HCT116 (cell line): Measurements from ENCODE around the gene CTBP2. TPM values are rescaled to one million over a fixed set of nuclear protein-coding genes. Genes with fewer than 3 reads are reported as not detected.

Source experiments
- ATAC-seq: fragments of 200-7000 bp; cut with Tn5 transposase; 2 replicates; pipeline ENCODE4 v1.9.1; 2020; ENCODE audit warnings: mild to moderate bottlenecking, moderate library complexity
- BruUV-seq: library from RNA; stranded (reverse); fragments of 400-500 nt; replicated peaks from 2 replicates; lab custom pipeline; 2021; lab: Mats Ljungman, UMichigan
- CTCF ChIA-PET: fragments of 300-600 bp; sonication (Branson Sonifier 250); formaldehyde crosslinking; loops from one replicate; lab custom pipeline; 2021; ENCODE audit warnings: antibody characterized with exemption; lab: Charles Lee
- POLR2A ChIA-PET: fragments of 300-600, 350-600 bp; sonication (Branson Sonifier 250); formaldehyde crosslinking; loops from one replicate; lab custom pipeline; 2021; ENCODE audit warnings: antibody characterized with exemption; lab: Charles Lee
- RAD21 ChIA-PET, 2 experiments: fragments of 300-600 bp; sonication (Branson Sonifier 250); formaldehyde crosslinking; loops; one replicate each; lab custom pipeline; 2023; ENCODE audit warnings: low total read pairs in 2 of 2; ENCODE audit not compliant: uncharacterized antibody in 2 of 2, unreplicated experiment in 2 of 2, low non-redundant PET in 1 of 2; lab: Charles Lee
- DNase-seq: peaks from one replicate; pipeline ENCODE4 v3.0.0-alpha.2; 2010; ENCODE audit warnings: low read depth, low spot score
- H2AFZ ChIP-seq: fragments of 200-600 bp; shearing (Covaris generic), sonication (generic); 2 replicates; pipeline ENCODE4 v1.6.1; 2017; ENCODE audit warnings: low read depth, mixed run types, mixed read lengths, antibody characterized with exemption, low read length; ENCODE audit not compliant: poor library complexity, severe bottlenecking
- H3K27ac ChIP-seq: 2 replicates; pipeline ENCODE4 v1.5.1; 2012; ENCODE audit warnings: low read depth, low read length
- H3K27me3 ChIP-seq: fragments of 200-600 bp; sonication (generic); 2 replicates; pipeline ENCODE4 v1.6.1; 2016; ENCODE audit warnings: mixed run types, low read length, mixed read lengths; ENCODE audit not compliant: insufficient read depth
- H3K36me3 ChIP-seq, 2 experiments: fragments of 200-500 bp in 1 of 2; fragments of 200-600 bp in 1 of 2; sonication (Bioruptor generic) in 1 of 2; sonication (generic) in 1 of 2; 2 replicates each; pipeline versions ENCODE4 v1.5.1 to v1.6.1; 2014 to 2016; ENCODE audit warnings: low read length in 2 of 2, inconsistent platforms in 1 of 2, mixed read lengths in 1 of 2, mixed run types in 1 of 2; ENCODE audit not compliant: insufficient read depth in 2 of 2, control insufficient read depth in 1 of 2
- H3K4me1 ChIP-seq, 2 experiments: fragments of 200-600 bp in 1 of 2; sonication (generic) in 1 of 2; 2 replicates each; pipeline versions ENCODE4 v1.5.1 to v1.6.1; 2012 to 2017; ENCODE audit warnings: low read length in 2 of 2, inconsistent platforms in 1 of 2, mild to moderate bottlenecking in 1 of 2, mixed read lengths in 1 of 2, mixed run types in 1 of 2, moderate library complexity in 1 of 2; ENCODE audit not compliant: insufficient read depth in 2 of 2, control insufficient read depth in 1 of 2
- H3K4me2 ChIP-seq: fragments of 200-600 bp; sonication (generic); 2 replicates; pipeline ENCODE4 v1.6.1; 2017; ENCODE audit warnings: mixed run types, low read length, mixed read lengths
- H3K4me3 ChIP-seq, 2 experiments: fragments of 200-600 bp in 1 of 2; sonication (generic) in 1 of 2; replicated peaks in 1 of 2; 2 replicates each; pipeline ENCODE4 v1.5.1; 2011 to 2016; ENCODE audit warnings: low read length in 2 of 2, control low read depth in 1 of 2, low read depth in 1 of 2, mild to moderate bottlenecking in 1 of 2, mixed read lengths in 1 of 2, mixed run types in 1 of 2
- H3K79me2 ChIP-seq: fragments of 200-600 bp; sonication (generic); 2 replicates; pipeline ENCODE4 v1.6.1; 2017; ENCODE audit warnings: mild to moderate bottlenecking, mixed run types, low read length, moderate library complexity, mixed read lengths; ENCODE audit not compliant: insufficient read depth
- H3K9ac ChIP-seq: fragments of 200-600 bp; sonication (generic); 2 replicates; pipeline ENCODE4 v1.6.1; 2016; ENCODE audit warnings: low read length, mixed read lengths
- H3K9me2 ChIP-seq: fragments of 200-600 bp; sonication (generic), shearing (Covaris generic); 2 replicates; pipeline ENCODE4 v1.6.1; 2017; ENCODE audit warnings: mixed run types, mild to moderate bottlenecking, moderate library complexity; ENCODE audit not compliant: insufficient read depth
- H3K9me3 ChIP-seq, 2 experiments: fragments of 200-500 bp in 1 of 2; fragments of 200-600 bp in 1 of 2; sonication (Bioruptor generic) in 1 of 2; sonication (generic) in 1 of 2; 2 replicates each; pipeline ENCODE4 v1.6.1; 2014 to 2017; ENCODE audit warnings: low read length in 2 of 2, mixed read lengths in 2 of 2, inconsistent platforms in 1 of 2, low read depth in 1 of 2, mild to moderate bottlenecking in 1 of 2, mixed run types in 1 of 2, moderate library complexity in 1 of 2; ENCODE audit not compliant: control insufficient read depth in 1 of 2, insufficient read depth in 1 of 2
- H4K20me1 ChIP-seq: fragments of 200-600 bp; sonication (generic), shearing (Covaris generic); 2 replicates; pipeline ENCODE4 v1.6.1; 2017; ENCODE audit warnings: mixed run types, mild to moderate bottlenecking, moderate library complexity; ENCODE audit not compliant: insufficient read depth
- ATF3 ChIP-seq: IDR thresholded peaks from 2 replicates; pipeline ENCODE4 v1.6.1; 2012
- CBX3 ChIP-seq: IDR thresholded peaks from 2 replicates; pipeline ENCODE4 v1.6.1; 2012; ENCODE audit warnings: low read depth
- CEBPB ChIP-seq: IDR thresholded peaks from 2 replicates; pipeline ENCODE4 v1.6.1; 2012; ENCODE audit warnings: low read depth
- EGR1 ChIP-seq: IDR thresholded peaks from 2 replicates; pipeline ENCODE4 v1.6.1; 2012; ENCODE audit warnings: low read depth
- ELF1 ChIP-seq: IDR thresholded peaks from 2 replicates; pipeline ENCODE4 v1.6.1; 2012; ENCODE audit warnings: low read depth, borderline replicate concordance
- EZH2 ChIP-seq: fragments of 200-600 bp; sonication (generic); IDR thresholded peaks from 2 replicates; pipeline ENCODE4 v1.6.1; 2017; ENCODE audit warnings: antibody characterized with exemption, mixed run types
- POLR2AphosphoS5 ChIP-seq: IDR thresholded peaks from 2 replicates; pipeline ENCODE4 v1.6.1; 2011; ENCODE audit warnings: mild to moderate bottlenecking, low read depth, low read length, moderate library complexity
- RAD21 ChIP-seq: IDR thresholded peaks from 2 replicates; pipeline ENCODE4 v1.6.1; 2012; ENCODE audit warnings: low read depth, mild to moderate bottlenecking
- SP1 ChIP-seq: IDR thresholded peaks from 2 replicates; pipeline ENCODE4 v1.6.1; 2012; ENCODE audit warnings: low read depth
- SRF ChIP-seq: IDR thresholded peaks from 2 replicates; pipeline ENCODE4 v1.6.1; 2012; ENCODE audit warnings: low read depth
- TCF7L2 ChIP-seq: IDR thresholded peaks from 2 replicates; pipeline ENCODE4 v1.7.0; 2011; ENCODE audit warnings: borderline replicate concordance, inconsistent platforms; ENCODE audit not compliant: insufficient read depth, insufficient read length; ENCODE audit errors: extremely low read depth
- YY1 ChIP-seq: IDR thresholded peaks from 2 replicates; pipeline ENCODE4 v1.6.1; 2011; ENCODE audit warnings: low read length, low read depth, moderate library complexity, mild to moderate bottlenecking; ENCODE audit not compliant: insufficient replicate concordance; ENCODE audit errors: extremely low read depth
- ZBTB33 ChIP-seq: IDR thresholded peaks from 2 replicates; pipeline ENCODE4 v1.6.1; 2011; ENCODE audit warnings: mild to moderate bottlenecking, low read length, moderate library complexity; ENCODE audit not compliant: insufficient replicate concordance; ENCODE audit errors: extremely low read depth
- ZFX ChIP-seq: fragments of 450-650 bp; IDR thresholded peaks from 2 replicates; pipeline ENCODE4 v1.6.1; 2017
- ZNF274 ChIP-seq: fragments of 200-500 bp; sonication (Bioruptor generic); IDR thresholded peaks from 2 replicates; pipeline ENCODE4 v1.6.1; 2014; ENCODE audit warnings: mild to moderate bottlenecking, low read depth, low read length, inconsistent platforms
- intact Hi-C: fragments of 100-400 bp; cut with micrococcal nuclease; formaldehyde crosslinking; loops from 2 replicates; pipeline ENCODE4 v1.10.0; 2022
- total RNA-seq: library from RNA; stranded (reverse); gene quantifications from one replicate; pipeline ENCODE4 v1.2.1, GENCODE V29; 2021; ENCODE audit not compliant: unreplicated experiment
- TF ChIP-seq, protein P1 (sequence below): IDR thresholded peaks from 2 replicates; pipeline ENCODE4 v1.6.1; 2012

The CTBP2 gene
- total RNA-seq, 1 experiment from 2014 or later, result 144 TPM

GRCh38 chr10:125200396-125200795, 40.0 kb upstream of the CTBP2 start:
- POLR2A ChIA-PET, result no interaction called here
- no peak for DNase-seq
- TF ChIP-seq TCF7L2 (no peak), ATF3 (no peak), EGR1 (no peak), RAD21 (no peak), CBX3 (no peak), YY1 (no peak), EZH2 (no peak), SP1 (no peak)
- TF ChIP-seq, protein P1, sequence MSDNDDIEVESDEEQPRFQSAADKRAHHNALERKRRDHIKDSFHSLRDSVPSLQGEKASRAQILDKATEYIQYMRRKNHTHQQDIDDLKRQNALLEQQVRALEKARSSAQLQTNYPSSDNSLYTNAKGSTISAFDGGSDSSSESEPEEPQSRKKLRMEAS, result no peak
- CTCF ChIA-PET, result no interaction called here
- no peaks in the 10 kb centered on the region for H3K79me2 ChIP-seq
- no peaks in the 10 kb centered on the region for H4K20me1 ChIP-seq
- no peak overlapping the region for H3K9ac ChIP-seq
- no peaks in the 10 kb centered on the region for H3K27me3 ChIP-seq
- intact Hi-C loops, result no loop called here
- H3K4me3 ChIP-seq, result no peak overlapping the region
- no peaks in the 10 kb centered on the region for H3K9me3 ChIP-seq
- RAD21 ChIA-PET, result interaction anchor here in 1 of 2 experiments (0.5 kb wide), 1 partner anchor 43 kb away, joined by 11 read pairs; no protein-coding TSS in a partner anchor
- no peak overlapping the region for H3K27ac ChIP-seq
- peak; percentile 24; the same call in 1 of the 2 replicates for ATAC-seq
- no TSS peak for BruUV-seq
- peaks cover 12 to 21% of the 10 kb centered on the region in 2 experiments for H3K4me1 ChIP-seq
- peak overlapping the region; percentile 83 for H3K4me2 ChIP-seq
- H3K9me2 ChIP-seq, result no peaks in the 10 kb centered on the region
- H3K36me3 ChIP-seq, result no peaks in the 10 kb centered on the region
- H2AFZ ChIP-seq, result no peak overlapping the region

GRCh38 chr10:125199270-125199669, 38.9 kb upstream of the CTBP2 start:
- H3K36me3 ChIP-seq, result no peaks in the 10 kb centered on the region
- no peak overlapping the region for H3K9ac ChIP-seq
- no peak overlapping the region for H3K4me2 ChIP-seq
- peaks cover 12 to 21% of the 10 kb centered on the region in 2 experiments for H3K4me1 ChIP-seq
- no peaks in the 10 kb centered on the region for H3K79me2 ChIP-seq
- no peaks in the 10 kb centered on the region for H3K9me3 ChIP-seq
- ATAC-seq (no peak), DNase-seq (no peak)
- H3K9me2 ChIP-seq, result no peaks in the 10 kb centered on the region
- H4K20me1 ChIP-seq, result no peaks in the 10 kb centered on the region
- H3K27ac ChIP-seq, result no peak overlapping the region
- no TSS peak for BruUV-seq
- H3K4me3 ChIP-seq, result no peak overlapping the region
- CTCF ChIA-PET, result no interaction called here
- TF ChIP-seq CBX3 (no peak), SRF (no peak), EGR1 (no peak), ZBTB33 (no peak), ZNF274 (no peak), CEBPB (no peak), ZFX (no peak), POLR2AphosphoS5 (no peak), ELF1 (no peak), SP1 (no peak)
- no peak overlapping the region for H2AFZ ChIP-seq
- intact Hi-C loops, result no loop called here
- RAD21 ChIA-PET, result no interaction called here
- POLR2A ChIA-PET, result no interaction called here
- no peaks in the 10 kb centered on the region for H3K27me3 ChIP-seq
